ENCODE results near the gene SLC38A1.
"Not testable (repeated sequence)": the region's sequence is repeated elsewhere in the genome, so short reads cannot be mapped to it uniquely, and the experiment has no call there.

The SLC38A1 gene

DNA sequence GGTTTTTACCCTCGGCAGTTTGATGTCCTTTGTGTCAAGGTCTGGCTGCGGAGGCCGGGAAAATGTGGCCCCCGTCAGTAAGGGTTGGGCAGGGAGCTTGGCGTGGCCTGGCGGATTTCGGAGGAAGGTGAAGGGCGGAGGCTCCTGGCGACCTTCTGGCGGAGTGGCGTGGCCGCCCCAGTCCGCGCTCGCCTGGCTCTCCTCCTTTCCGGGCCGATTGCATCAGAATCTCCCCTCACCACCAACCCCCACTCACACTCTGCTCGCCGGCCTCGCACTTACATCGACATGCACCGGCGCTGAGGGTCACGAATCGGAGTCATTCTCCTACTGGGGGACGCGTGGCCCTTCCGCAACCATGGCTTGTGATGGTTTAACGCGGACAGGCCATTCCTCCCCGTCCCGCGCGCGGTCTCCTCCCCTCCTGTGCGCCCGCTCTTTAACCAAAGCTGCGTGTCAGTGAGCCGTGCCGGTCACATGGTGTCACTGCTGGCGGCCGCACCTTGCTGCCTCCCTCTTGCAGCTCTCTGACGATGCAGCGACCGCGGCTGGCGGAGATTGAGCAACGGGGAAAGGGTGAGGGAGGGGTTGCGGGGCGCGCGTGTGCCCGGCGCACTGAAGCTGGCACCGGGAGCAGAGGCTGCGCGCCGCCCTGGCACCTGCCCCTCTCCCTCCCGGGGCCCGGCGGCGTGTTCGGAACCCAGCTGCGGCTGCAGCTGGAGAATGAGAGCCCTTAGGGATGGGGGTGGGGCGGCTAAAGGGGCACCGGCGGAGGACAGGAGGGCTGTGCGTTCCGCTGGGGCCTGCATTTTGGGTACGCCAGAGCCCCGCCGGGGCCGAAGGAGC, at the start of gene SLC38A1:
TSS of gene SLC38A1 (minus strand) at position 461 of the 846 bp plus-strand sequence. CDS start 29,243 bp downstream, outside the sequence.
- peak; percentile 50 for DNase-seq

GRCh38 chr12:46318037-46318436, 49.2 kb upstream of the SLC38A1 start:
- DNase-seq = no peak

DNA sequence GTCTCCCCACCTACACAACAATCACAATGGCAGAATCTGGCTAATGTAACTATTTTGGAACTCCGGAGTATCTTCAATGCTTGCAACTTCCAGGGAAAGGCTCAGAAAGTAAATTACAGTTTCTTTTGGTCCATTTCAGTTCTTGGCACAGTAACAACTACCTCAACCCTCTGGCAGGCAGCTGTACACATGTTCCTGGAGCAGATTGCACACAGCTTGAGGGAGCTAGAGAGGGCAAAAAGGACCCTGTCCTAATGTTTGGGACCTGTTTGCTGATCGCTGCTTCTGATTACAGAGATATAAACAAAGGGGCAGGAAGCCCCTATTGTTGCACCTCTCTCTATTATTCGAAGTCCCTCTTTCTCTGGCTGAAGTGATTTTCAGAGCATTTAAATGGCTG, 35.2 kb upstream of the SLC38A1 start:
- DNase-seq = no peak

- peak; percentile 7 for DNase-seq
These were observed 34.3 kb upstream of the SLC38A1 start for GRCh38 chr12:46303039-46303666.

DNA sequence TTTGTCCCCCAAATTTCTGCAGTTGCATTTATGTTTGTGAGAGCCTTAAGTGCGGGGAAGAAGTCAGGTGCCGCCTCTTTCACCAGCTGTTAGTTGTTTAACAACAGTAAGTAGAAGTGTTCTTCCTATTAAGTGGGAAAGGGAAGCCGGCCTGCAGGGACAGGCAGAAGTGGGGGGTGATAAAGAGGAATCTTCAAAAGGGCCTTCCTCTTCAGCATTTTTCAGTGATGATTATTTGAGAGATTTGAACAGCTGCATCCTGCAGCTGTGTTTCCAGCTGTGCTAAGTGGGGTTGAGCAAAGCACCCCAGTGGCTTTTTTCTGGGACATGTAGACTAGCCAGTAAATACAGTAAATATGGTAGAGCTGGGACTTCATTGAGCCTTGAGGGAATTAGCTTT, 32.1 kb upstream of the SLC38A1 start:
- no peak for DNase-seq

DNA sequence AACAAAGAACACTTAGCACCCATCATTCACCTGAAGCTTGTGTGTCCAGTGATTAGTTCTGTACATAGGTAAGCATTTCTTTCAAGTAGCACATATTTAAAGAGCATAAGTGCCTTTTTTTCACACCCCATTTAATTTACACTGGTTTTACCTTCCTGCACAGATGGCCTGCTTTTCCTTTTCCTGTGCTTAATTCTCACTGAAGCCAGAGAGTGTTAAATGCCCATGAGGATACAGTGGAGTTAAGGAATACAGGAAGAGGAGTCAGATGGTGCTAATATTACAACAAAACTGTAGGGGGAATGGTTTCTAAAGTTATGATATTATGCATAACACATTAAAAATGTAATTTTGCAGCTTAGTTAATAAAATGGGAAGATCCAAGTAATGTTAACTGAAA, 31.0 kb upstream of the SLC38A1 start:
- peak; percentile 17 for DNase-seq

DNA sequence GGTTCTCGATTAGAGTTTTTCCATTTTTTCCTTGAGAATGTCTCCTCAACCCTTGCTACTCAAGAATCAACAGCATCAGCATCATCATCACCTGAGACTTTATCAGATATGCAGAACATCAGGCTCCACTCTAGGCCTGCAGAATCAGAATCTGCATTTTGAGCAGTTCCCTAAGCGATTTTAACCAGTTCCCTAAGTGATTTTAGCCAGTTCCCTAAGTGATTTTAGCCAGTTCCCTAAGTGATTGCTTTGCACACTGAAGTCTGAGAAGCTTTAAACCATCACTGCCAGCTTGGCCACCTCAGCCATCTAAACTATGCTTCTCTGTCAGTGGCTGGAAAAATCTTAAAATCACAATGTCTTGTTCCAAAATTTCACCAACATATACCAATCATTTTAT, 29.4 kb upstream of the SLC38A1 start:
- DNase-seq = no peak

DNA sequence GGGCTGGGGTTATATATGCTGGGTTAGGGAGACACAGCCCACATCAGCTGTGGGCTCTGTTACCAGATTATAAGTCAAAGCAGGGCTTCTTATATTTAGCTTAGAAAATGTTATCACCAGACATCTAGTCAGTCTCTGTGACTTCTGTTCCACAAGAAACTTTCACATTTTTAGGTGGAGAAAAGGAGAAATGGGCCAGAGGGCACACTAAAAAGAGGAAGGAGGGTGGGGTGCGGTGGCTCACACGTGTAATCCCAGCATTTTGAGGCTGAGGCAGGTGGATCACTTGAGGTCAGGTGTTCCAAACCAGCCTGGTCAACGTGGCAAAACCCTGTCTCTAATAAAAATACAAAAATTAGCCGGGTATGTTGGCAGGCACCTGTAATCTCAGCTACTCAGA, 28.0 kb upstream of the SLC38A1 start:
- no peak for DNase-seq

DNA sequence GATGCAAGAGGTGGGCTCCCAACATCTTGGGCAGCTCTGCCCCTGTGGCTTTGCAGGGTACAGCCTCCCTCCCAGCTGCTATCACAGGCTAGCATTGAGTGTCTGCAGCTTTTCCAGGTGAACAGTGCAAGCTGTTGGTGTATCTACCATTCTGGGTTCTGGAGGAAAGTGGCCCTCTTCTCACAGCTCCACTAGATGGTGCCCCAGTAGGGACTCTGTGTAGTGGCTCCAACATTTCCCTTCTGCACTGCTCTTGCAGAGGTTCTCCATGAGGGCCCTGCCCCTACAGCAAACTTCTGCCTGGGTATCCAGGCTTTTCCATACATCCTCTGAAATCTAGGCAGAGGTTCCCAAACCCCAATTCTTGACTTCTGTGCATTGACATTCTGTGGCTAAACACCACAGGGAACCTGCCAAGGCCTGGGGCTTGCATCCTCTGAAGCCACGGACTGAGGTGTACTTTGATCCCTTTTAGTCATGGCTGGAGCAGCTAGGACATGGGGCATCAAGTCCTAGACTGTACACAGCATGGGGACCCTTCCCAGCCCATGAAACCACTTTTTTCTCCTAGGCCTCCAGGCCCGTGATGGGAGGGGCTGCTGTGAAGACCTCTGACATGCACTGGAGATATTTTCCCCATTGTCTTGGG, 24.0 kb upstream of the SLC38A1 start:
- DNase-seq = no peak

DNA sequence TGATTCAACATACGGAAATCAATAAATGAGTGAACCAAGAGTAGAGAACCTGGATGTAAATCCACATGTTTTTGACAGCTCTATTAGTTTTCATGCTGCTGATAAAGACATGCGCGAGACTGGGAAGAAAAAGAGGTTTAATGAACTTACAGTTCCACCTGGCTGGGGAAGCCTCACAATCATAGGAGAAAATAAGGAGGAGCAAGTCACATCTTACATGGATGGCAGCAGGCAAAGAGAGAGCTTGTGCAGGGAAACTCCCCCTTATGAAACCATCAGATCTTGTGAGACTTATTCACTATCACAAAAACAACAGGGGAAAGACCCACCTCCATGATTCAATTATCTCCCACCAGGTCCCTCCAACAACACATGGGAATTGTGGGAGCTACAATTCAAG, 23.1 kb upstream of the SLC38A1 start:
- not testable (repeated sequence) for DNase-seq

GRCh38 chr12:46285177-46285576, 16.3 kb upstream of the SLC38A1 start:
- DNase-seq = not testable (repeated sequence)

DNA sequence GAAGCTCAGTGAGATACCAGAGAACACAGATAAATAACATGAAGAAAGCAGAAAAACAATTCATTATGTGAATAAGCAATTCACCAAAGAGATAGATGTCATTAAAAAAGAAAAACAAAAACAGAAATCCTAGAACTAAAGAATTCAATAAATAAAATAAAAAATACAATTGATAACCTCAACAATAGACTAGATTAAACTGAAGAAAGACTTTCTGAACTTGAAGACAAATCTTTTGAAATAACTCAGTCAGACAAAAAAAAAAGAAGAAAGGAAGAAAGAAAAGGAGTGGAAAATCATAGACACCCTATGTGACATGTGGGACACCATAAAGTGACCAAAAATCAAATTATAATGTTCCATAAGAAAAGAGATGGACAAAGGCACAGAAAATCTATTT, 14.0 kb upstream of the SLC38A1 start:
- no peak for DNase-seq

DNA sequence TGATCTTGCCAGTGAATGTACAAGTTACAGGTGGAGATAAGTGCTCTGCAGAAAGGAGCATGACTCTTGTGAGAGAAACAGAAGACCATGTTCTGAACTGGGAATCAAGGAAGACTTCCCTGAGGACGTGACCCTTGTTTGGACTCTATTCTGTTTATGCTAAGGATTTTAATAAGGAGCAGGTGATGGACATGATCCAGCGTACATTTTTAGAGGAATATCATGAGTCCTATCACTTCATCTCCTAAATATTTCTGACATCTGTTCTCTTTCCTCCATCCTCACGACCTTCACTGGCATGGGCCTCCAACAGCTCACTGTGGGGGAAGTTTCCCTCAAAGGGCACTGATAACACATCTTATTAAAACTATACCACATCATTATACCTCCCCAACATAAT, 7.9 kb upstream of the SLC38A1 start:
- no peak for DNase-seq

- DNase-seq = no peak
These were observed 3.0 kb upstream of the SLC38A1 start for GRCh38 chr12:46271863-46272262.

DNA sequence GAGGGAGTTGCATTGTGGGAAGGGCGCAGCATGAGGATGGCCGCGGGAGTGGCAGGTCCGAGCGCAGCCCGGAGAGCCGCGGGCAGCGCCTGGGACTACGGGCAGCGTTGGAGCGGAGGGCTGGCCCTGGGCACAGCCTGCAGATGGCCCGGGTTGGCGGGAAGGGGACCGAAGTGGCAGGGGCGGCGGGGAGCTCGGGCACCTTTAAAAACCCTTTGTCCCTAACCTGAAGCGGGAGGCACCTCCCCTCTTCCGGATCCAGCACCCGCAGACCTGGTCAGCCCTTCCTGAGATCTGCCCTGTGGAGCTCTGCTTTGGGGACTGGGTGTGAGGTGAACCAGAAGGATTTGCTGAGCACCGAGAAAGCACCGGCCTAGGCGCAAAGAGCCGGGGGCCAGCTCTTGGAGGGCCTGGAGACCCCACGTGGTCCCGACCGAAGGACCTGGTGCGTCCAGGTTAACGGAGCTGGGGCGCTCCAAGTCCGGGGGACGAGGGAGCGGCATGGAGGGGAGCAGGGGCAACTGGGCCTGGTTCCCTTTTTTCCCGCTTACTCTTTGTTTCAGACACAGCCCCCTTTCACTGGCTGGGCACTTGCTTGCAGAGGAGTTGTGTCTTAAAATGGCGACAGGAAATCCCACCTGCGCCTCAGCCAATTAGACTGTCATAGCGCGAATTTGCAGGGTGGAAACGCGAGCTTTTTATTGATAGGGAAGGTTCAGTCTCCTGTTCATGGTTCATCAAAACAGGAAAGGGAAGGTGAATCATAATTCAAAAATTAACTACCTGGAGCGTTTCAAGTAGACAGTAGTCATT, 792 bp upstream of the SLC38A1 start:
- DNase-seq = no peak

GRCh38 chr12:46267825-46268582, 839 bp downstream of the SLC38A1 start:
- no peak for DNase-seq

GRCh38 chr12:46267575-46267824, 1.3 kb downstream of the SLC38A1 start:
- no peak for DNase-seq

DNA sequence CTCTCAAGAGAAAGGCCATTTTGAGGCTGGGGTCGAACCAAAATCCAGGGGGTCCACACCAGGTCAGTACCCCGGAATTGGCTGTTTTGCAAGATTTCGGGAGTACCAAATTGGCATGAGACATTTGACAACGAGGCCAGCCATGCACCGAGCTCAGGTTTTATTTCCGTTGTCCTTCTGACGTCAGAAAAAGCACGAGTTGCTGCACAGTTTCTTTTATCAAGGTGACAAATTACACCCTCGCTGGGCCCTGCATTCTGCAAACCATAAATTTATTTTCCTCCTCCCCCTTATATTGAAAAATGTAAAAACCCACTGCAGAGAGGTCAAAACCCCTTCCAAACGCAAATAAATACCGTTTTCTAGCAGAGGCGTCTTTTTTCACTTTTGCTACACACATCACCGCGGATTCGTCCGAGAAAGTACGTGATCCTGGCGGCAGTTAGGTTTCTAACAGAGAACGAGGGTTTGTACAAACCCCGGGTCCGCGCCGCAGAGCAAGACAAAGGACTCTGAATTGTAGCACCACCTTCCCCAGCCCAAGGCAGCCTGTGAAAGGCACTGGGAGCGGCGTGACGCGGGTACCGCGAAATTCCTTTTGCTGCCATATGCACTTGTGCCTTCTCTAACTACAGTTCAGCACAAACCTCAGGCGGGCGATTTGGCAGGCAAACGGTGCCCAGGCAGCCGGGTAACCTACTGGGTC, 1.8 kb downstream of the SLC38A1 start:
- DNase-seq = peak; percentile 32

DNA sequence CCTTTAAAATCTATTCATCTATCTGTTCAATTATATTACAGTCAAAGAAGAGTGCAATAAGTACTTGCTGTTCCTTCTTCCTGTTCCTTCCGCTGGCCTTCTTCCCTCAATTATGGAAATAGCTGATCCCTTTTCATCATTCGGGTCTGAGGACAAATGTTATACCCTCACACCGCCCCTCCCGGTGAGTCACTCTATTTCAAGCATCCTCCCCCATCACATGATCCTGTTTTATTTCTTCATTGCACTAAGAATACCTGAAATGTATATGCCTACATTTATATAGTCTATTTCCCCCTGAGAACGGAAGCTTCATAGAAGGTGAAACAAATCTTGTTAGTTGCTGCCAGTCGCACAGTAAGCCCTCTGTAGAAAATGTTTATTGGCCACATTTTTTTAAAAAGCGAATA, 2.5 kb downstream of the SLC38A1 start:
- DNase-seq = peak; percentile 17

DNA sequence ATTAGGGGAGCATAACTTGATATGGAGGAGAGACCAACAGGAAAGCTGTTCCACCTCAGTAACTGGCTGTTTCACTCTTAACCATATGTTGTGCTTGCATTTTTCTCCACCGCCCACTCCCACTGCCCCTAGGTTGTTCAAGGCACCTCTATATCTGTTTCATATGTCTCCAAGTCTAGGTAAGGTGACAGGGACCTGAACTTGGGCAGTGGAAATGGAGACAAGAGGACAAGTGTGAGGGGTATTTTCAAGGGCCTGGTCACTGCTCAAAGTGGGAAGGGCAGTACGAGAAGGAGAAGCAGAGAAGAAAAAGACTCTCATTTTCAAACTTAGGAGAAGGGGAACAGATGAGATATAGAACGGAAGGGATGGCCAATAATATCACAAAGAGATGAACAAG, 3.1 kb downstream of the SLC38A1 start:
- no peak for DNase-seq

DNA sequence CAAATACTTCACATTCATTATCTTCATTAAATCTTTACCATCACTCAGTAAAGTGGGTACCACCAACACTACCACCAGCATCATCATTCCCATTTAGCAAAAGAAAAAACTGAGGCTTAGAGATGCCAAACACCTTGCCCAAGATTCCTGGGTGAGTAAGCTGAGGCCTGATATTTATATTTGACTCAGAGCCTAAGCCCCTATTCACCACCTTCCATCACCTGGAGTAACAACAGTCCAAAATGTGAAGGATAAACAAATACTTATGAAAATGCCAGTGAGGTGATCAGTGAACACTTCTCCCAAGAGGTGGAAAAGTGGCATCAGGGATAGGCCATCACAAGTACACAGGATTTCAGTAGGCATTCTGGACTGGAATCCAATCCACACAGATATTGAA, 3.7 kb downstream of the SLC38A1 start:
- no peak for DNase-seq

DNA sequence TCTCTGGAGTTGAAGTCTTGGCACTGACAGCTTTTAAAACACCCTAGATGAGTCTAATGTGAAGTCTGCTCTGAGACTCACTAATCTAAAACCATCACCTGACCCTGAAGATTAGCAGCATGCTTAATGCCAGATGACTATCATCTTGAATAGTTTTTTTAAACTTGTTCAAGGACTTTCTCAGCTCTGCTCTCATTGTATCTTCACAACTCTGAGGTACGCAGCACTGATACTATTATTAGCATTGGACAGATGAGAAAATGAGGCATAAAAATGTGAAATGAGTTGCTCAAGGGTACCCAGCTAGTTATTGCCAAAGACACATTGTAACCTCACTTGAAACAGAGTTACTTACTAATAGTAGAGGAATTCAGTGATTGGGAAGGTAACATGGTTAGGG, 4.8 kb downstream of the SLC38A1 start:
- DNase-seq = no peak
